Measurements from ENCODE around the gene TTLL9. TPM values are rescaled to one million over a fixed set of nuclear protein-coding genes. Genes with fewer than 3 reads are reported as not detected.

Gene TTLL9
- polyA plus RNA-seq, 1 donor = 0.25 TPM

DNA sequence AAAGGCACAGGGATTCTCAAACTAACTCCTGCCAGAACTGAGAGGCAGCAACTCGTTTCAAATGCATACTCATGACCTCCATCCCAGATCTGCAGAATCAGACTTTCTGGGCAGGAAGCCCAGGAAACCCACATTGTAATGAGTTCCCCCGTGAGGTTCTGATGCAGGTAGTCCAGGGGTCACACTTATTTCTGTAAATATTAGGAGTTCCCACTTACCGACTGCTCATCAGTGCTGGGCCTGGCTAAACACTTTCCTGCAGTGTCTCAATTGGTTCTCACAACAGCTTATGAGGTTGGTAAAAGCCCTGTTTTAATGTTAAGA is 11.7 kb upstream of the TTLL9 start:
- DNase-seq = no peak

DNA sequence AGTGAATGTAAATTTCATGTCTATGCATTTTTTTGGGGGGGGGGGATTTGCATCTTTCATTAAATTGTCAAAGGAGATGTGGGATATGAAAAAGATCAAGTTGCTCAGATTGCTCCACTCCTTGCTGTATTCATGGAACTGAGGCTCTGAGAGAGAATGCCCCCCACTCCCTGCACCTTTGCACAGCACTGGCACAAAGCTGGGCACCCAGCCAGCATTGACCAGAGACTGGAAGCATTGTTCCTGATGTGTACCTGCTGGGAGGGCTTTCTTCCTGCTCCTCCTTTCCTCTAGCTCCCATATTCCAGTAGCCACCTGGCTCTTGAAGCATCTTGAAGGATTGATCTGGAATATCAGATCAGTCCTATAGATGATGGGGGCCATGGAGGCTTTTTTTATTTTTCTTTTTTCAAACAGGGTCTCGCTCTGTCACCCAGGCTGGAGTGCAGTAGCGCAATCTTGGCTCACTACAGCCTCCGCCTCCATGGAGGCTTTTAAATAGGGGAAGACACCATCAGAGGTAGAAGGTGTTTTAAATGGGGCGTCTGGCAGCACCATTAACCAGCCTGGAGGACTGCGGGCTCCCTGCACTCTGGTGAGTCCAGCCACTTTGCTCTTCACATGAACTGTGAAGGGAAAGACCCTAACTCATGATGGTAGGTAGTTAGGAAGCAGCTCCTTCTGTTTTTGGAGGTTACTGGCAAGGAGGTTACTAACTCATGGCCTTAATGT is 11.0 kb upstream of the TTLL9 start:
- no peak for DNase-seq

DNA sequence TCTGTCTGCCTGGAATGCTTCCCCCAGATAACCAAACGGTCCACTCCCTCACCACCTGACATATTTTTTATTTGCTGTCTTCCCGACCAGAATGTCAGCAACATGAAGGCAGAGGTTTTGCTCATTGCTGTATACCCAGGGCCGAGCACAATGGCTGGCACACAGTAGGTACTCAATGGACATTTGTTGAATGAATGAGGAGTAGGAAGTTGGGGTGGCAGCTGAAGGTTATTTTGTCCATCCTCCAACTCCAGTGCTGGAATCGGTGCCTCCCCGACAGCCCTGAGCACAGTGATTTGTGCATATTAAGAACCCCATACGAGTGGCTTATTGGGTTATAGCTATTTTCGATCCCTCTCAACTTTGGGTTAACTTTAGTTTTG is 10.4 kb upstream of the TTLL9 start:
- DNase-seq = no peak

DNA sequence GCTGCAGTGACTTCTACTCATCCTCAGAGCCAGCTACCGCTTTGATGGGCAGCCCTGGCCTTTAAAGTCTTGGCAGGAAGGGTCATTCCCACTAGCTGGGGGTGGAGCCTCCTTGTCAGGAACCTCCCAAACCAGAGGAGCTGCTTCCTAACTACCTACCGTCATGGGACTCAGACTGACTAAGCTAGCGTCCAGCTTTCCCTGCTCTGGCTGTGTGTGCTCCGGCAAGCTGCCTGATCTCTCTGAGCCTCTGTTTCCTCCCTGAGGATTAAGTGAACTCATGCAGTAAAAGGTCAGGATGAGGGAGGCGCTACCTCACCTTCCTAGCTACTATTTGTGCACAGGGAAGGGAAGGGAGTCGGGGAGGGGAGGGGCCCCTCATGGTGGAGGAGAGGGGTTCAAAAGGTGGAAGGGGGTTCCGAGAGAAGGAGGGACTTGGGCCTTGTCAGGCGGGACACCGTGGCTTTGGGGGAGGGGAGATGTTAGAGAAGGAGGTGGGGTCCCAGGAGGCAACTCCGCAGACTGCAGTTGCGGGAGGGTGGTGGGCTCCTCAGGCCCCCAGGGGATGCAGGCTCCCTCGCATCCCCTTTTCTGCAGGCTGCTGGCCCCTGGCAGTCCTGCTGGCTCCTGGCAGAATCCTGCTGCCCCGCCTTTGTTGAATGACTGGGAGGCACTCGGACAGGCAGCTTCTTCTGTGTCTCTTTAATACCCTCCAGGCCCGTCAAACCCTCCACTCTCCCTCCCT is 9.9 kb upstream of the TTLL9 start:
- no peak for DNase-seq

DNA sequence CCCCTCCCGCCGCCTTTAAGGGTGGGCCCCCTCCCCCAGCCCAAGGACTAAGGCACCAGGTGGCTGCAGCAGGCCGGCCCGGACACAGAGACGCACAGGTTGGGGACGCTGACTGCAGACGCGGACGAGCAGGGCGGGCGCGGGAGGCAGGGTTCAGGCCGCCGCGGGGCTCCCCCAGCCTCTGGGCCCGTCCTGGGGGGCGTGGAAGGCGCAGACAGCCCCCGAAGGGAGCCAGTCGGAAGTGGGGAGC is 9.4 kb upstream of the TTLL9 start:
- no peak for DNase-seq

DNA sequence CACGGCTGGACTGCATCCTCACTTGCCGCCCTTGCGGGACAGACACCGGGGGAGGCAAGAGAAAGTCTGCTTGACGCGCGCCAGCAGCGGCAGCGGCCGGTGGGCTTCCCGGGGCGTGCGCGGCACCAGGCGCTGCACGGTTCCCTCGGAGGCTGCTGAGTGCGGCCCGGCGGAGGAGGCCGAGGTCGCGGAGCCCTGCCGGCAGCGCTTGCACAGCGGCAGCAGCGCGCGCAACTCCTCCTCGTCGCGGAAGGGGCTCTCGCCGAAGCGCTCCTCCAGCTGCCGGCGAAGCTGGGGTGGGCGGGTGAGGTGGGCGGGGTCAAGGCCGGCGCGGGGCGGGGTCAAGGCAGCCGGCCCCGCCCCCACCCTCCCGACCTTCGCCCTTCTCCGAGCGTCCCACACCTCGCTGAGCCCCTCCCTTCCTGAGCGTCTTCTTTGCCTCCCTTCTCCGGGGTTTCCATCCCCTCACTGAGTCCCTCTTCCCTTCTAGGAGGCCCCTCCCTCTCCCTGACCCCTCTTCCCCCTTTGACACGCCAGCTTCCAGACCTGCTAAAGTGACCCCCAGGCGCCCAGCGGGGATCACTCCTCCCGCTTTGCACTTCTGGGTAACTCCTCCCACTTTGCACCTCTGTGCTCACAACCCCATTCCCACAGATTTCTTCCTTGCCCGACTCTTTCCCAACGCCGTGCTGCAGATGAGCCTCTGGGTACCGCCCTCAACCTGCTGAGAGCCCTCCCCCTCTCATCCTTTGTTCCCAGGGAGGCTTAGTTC is 8.9 kb upstream of the TTLL9 start:
- peak; percentile 66 for DNase-seq

DNA sequence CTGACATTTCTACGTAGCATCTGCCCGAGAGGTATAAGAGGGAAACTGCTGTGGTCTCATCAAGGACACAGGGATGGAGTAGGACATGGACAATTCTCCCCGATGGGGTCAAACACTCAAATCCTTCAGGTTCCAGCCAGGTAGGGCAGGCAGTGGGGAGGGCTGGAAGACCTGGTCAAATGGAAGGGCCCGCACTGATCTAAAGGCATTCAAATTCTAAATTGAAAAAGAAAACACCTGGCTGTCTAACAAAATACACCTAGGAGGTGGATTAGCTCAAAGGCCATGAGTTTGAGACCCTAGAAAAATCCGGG is 8.3 kb upstream of the TTLL9 start:
- no peak for DNase-seq

DNA sequence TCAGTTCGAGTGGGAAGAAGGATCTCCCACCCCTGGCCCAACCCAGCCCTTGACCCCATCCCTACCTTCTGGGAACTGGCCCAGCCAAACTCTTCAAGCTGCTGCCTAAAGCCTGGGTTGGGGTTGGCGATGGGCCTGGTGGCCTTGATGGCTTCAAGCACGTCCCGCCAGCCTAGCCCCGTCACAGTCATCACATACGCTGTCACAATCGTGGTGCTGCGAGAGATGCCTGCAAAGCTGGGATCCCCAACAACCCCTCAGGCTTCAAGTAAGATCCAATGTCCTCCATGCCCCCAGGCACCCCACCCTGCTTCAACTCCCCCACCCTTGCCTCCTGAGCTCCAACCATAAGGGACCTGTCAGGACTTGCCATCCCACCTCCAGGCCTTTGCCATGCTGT is 7.9 kb upstream of the TTLL9 start:
- DNase-seq = no peak

DNA sequence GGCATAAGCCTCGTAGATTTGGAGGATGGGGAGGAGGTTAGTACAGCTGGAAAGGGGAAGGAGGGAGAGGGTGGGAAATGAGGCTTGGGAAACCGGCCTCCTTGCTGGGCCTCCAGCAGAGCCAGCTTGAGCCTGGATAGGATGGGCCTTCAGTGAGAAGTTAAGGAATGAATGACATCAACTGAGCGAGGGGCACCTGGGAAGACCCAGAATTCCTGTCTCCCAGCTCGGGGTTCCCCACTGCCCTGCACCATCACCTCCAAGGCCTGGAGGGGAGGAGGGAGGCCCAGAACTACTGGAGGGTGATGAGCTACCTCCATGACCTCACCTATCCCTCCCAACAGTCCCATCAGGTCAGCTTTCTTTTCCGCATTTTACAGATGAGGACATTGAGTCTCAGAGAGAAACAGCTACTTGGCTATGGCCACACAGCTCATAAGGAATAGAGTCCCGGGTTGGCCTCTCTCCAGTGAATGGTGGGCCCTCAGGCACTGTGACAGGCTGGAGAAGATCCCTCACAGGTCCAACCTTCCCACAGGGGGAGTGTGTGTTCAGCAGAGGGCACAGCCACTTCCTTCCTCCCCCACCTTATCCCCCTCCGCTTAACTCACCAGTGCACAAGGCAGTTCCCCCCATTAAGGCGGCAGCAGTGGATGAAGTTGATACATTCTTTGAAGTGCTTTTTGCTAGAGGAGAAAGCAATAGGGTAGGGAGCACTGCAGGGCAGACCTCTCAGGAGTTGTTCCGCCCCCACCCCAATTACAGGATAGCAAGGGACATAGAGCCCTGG is 6.9 kb upstream of the TTLL9 start:
- no peak for DNase-seq

DNA sequence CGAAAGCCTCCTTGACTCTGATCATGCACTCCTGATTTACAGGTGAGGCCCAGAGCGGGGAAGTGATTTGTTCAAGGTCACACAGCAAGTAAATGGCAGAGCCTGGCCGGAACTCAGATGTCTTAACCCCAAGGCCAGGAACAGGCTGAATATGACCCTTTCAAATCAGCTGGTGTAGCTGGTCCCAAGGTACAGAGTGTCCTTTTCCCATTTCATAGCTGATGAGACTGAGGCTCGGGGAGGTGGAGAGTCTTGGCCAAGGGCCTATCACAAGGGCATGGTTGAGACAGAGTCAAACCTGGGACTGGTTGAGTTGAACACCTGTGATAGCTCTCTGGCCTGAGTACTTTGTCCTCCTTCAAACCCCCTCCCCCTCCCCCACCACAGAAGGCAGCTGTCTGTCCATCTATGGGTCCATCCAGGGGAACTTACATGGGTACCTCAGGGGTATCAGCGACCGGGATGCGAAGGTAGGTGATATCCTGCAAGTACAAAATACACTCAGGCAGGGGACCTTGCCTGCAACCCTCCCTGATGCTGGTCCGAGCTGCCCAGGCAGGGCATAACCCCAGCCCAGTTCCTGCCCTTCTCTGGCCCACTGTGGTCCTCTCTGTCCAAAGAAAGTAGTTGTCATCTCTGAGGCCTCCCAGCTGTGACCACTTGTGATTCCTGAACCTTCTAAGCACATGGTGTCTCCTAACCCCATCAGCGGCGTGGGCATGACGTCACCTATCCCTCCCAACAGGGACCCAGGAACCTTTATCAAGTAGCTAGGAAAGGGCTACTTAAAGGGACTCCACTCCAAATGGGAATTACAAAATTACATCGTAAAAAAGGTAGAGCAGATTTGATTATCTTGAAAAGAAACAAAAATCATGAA is 5.7 kb upstream of the TTLL9 start:
- no peak for DNase-seq

DNA sequence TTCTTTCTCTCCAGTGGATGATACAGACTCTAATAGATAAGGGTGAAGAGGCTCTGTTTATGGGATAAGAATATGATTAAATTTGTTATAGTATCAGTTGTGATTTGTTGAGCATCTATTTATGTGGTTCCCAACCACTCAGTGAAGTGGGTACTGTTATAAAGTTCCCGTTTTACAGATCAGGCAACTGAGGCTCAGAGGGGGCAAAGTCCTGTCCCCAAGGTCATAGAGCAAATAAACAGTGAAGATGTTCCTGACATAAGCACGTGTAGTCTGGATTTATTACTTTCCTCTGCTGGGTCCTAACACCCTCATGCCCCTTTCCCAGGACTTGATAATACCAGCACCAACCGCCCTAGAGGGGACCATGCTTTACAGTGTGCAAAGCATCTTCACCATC is 4.2 kb upstream of the TTLL9 start:
- no peak for DNase-seq

DNA sequence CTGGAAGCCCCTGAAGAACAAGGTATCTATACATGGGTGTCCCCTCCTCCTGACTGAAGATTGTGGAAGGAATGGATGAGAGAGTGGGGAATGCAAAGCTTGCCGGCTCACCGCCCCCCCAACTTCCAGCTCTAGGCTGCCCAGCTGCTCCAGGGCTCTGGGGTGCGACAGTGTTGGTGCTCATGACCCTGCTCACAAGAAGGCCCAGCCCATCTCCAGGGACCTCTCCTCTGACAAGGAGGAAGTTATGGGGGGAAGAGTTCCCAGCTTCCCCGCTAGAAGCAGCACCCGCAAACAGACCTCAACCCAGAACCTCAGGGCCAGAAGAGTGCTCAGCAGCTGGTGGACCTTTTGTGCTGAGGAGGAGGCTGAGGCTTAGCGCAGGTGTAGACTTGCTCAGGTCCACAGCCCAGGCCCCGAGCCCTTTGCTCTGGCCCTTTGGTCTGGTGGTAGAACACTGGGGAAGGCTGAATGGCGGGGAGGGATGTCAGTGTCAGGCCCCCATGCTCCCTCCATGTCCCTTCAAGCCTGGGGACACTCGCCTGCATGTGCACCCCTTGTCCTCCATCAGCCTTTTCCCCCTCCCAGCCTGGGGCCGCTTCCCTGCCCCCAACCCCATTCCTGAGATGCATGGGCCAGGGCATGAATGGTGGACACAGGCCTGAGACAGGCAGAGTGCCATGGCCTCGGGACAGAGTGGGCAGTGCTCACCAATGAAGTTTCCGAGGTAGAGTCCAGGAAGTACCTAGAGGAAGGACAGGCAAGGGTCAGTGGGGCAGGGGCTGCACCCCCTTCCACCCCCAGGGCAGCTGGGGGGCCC is 1.4 kb upstream of the TTLL9 start:
- DNase-seq = no peak

DNA sequence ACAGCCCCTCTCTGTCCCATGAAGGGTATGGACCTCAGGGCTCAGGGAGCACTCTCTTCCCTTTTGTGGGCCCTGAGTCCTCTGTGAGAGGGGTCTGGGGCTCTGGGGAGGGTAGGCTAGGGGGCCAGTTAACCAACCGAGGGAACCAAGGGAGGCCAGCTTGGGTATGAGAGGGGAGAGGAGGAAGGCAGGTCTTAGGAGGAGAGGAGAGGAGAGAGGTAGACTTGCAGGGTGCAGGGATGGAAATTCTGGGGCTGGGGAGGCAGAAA is 827 bp upstream of the TTLL9 start:
- DNase-seq = no peak

DNA sequence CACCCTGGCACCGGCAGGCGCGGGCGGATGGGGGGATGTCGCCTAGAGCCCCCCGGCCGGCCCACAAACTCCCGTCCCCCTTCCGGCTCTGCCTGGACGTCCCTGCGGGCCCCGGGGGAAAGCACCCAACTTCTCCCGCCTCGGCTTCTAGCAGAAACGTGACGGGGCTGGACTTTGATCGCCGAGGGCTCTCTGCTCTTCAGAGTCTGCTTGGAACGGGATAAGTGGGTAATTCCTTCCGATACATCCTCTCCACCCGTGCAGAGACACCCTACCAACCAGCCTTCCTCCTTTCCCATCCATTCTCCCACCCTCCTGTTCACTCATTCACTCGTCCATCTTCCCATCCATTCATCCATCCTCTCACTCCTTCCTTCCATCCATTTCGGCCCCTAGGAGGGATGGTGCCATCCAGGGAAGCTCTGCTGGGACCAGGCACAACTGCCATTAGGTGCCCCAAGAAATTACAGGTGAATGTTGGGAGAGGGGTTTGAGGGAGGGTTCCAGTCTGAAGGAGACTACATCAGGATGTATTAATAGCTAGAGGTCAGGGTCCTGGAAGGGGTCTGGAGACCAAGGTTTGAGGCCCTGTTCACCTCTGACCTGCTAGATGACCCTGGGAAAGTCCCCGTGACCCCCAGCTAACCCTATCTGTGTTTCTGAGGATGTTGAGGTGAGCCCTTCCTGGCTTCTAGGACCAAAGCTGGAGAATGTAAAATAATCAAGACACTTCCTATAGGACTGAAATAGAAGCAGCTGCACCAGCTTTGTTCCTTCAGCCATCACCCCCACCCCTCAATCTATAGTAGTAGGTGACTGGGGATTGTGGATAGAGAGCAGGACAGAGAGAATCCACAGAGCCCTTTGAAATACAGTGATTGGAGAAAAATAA is 538 bp downstream of the TTLL9 start:
- DNase-seq = no peak

DNA sequence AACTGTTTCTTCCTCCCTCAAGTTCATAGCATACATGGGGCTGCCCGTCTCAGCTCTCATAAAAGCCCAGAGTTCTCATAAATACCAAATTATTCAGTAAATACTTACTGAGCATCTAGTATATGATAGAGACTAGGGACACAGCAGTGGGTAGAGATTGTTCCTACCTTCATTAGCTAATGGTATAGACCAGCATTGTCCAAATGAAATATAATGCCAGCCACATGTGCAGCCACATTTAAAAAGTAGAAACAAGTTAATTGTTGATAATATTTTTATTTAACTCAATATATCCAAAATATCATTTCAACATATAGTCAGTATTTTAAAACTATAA is 1.2 kb downstream of the TTLL9 start:
- DNase-seq = no peak

DNA sequence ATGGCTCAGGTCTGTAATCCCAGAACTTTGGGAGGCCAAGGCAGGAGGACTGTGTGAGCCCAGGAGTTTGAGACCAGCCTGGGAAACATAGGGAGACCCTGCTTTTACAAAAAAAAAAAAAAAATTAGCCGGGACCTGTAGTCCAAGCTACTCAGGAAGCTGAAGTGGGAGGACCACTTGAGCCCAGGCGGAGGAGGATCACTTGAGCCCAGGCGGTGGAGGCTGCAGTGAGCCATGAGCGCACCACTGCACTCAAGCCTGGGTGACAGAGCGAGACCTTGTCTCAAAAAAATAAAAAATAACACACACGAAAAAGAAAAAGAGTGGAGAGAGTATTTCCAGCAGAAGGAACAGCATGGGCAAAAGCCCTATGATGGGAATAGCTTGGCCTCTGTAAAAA is 2.0 kb downstream of the TTLL9 start:
- no peak for DNase-seq

DNA sequence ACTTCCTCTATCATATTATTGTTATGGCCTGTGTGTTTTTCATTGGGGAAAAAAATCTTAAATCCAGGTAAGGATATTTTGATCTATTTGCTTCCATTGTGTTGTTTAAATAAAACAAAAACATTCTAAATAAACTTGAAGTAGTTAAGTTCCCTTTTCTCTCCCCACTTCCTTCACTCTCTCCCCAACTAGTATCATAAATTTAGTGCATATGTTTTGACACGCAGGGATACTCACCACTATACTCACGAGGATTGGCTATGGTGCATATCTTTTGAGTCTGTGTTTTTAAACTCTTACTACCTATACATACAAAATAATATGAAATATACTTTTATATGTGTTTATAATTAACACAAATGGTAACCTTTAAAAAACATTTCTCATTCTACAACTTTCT is 5.2 kb downstream of the TTLL9 start:
- DNase-seq = no peak

DNA sequence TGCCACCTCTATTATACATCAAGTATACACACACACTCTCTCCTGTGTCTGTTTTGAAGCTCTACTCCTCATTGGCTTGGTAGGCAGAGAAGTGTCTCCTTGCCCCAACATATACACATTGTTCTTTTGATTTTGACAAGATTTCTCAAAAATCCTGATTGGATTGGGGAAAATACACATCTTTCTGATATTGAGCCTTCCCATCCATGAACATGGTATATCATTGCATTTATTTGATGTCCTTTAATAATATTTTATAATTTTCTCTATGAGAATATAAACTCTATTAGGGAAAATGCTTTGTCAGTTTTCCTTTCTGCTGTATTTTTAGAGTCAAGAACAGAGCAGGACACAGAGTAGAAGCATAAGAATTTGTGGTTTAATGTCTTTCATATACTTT is 7.2 kb downstream of the TTLL9 start:
- no peak for DNase-seq

DNA sequence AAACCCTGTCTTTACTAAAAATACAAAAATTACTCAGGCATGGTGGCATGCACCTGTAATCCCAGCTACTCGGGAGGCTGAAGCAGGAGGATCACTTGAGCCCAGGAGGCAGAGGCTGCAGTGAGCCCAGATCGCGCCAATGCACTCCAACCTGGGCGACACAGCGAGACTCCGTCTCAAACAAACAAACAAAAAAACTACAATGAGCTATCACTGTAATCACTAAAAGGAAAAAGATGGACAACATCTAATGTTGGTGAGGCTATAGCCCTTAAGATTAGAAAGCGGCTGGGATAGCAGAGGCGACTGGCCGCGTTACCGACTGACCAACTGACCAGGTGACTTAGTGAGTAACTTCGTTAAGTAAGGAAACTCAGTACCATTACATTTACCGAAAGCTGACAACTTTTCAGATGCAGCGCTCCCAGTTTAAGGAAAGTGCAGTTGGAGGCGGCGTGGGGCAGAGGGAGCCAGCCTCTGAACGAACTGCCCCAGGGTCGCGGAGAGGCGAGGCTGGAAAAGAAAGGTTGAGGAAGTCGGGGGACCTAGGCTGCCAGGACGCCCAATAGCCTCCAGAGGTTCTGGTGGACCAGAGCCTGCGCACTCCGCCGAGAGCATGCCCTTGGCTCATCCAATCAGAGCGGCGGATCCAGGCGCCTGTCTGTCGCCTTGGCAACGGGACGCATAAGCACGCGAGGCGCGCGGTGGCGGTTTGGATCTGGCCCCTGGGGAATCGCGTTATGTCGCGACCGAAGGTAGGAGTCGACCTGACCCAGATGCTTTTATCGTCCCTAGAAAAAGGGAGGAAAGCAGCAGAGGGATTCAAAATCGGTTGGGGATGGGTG is 8.9 kb downstream of the TTLL9 start:
- peak; percentile 87 for DNase-seq

DNA sequence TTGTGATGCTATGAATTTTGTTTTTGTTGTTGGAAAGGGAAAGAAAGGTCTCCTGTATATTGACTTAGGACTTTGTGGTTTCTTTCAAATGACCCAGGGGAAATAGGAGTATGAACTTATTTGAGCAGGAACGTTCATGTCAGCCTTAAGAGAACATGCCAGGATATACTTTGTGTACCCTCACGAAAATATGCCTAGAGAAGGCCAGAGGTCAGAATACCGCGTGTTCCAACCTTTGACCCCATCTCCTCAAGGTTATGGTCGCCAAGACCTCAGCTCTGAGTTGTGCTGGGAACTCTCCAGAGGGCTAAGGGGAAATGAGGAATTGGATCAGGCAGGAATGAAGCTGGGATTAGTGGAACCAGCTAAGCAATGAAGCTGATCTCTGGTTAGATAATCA is 11.5 kb downstream of the TTLL9 start:
- no peak for DNase-seq

Data from hindlimb muscle (tissue), 1 donor.